OCI-LY3 (cell line): ENCODE results near the gene NRG2.

Experiments used
- H2AFZ ChIP-seq: fragments of 200-600, 300-600 bp; shearing (Covaris generic); 2 replicates; pipeline ENCODE4 v1.6.0; 2014; ENCODE audit warnings: antibody characterized with exemption, low read depth, low read length
- H3K27ac ChIP-seq: fragments of 200-600, 300-600 bp; sonication (generic); 2 replicates; pipeline ENCODE4 v1.5.1; 2014; ENCODE audit warnings: mild to moderate bottlenecking, low read length, moderate library complexity, mixed read lengths
- H3K27me3 ChIP-seq: fragments of 200-600, 300-600 bp; sonication (generic); 2 replicates; pipeline ENCODE4 v1.6.1; 2014; ENCODE audit warnings: low read depth, low read length, mixed read lengths
- H3K36me3 ChIP-seq: fragments of 200-600, 300-600 bp; sonication (generic); replicated peaks from 2 replicates; pipeline ENCODE3; 2014; ENCODE audit warnings: low read depth, low read length, mixed read lengths
- H3K4me1 ChIP-seq: fragments of 300-600, 200-600 bp; sonication (generic); 2 replicates; pipeline ENCODE4 v1.6.1; 2014; ENCODE audit warnings: low read length, mixed read lengths
- H3K4me2 ChIP-seq: fragments of 200-600, 300-600 bp; sonication (generic); 2 replicates; pipeline ENCODE4 v1.6.1; 2014; ENCODE audit warnings: low read length, mixed read lengths
- H3K4me3 ChIP-seq: fragments of 300-600, 200-600 bp; sonication (generic); 2 replicates; pipeline ENCODE4 v1.5.1; 2014; ENCODE audit warnings: antibody characterized with exemption, mild to moderate bottlenecking, low read length, moderate library complexity
- H3K79me2 ChIP-seq: fragments of 300-600, 200-600 bp; shearing (Covaris generic); 2 replicates; pipeline ENCODE4 v1.6.1; 2014; ENCODE audit warnings: mild to moderate bottlenecking, low read length, mixed read lengths
- H3K9ac ChIP-seq: fragments of 300-600, 200-600 bp; shearing (Covaris generic); 2 replicates; pipeline ENCODE4 v1.6.0; 2014; ENCODE audit warnings: mild to moderate bottlenecking, low read length, moderate library complexity
- H3K9me3 ChIP-seq: fragments of 200-600, 300-600 bp; shearing (Covaris generic); 2 replicates; pipeline ENCODE4 v1.6.1; 2014; ENCODE audit warnings: low read length, mixed read lengths; ENCODE audit not compliant: insufficient read depth
- H4K20me1 ChIP-seq: fragments of 200-600, 300-600 bp; sonication (generic); 2 replicates; pipeline ENCODE4 v1.6.1; 2016; ENCODE audit warnings: low read length, mixed read lengths; ENCODE audit not compliant: insufficient read depth
- CTCF ChIP-seq: fragments of 200-600, 300-600 bp; sonication (generic); IDR thresholded peaks from 2 replicates; pipeline ENCODE4 v1.5.1; 2014; ENCODE audit warnings: antibody characterized with exemption, low read length, low read depth
- EZH2phosphoT487 ChIP-seq: fragments of 200-600 bp; shearing (Covaris generic); IDR thresholded peaks from 2 replicates; pipeline ENCODE4 v1.6.1; 2018; ENCODE audit warnings: antibody characterized with exemption, mixed run types, low read depth

The NRG2 gene

GRCh38 chr5:140042643-140043507, at the start of gene NRG2:
Gene NRG2 (minus strand): TSS chr5:140043299.
- Histone ChIP-seq H3K4me3 (peak within 1 kb of the TSS; percentile 93), H3K79me2 (no peaks in the 10 kb centered on the region), H3K27me3 (peaks cover 40% of the 10 kb centered on the region), H3K9ac (0 out of 2 replicates have a peak within 1 kb of the TSS, but pooled peaks have one; percentile 21), H3K4me1 (peaks cover 4% of the 10 kb centered on the region; the same call in 1 of the 2 replicates), H3K27ac (no peak within 1 kb of the TSS), H4K20me1 (no peaks in the 10 kb centered on the region), H3K36me3 (no peaks in the 10 kb centered on the region), H2AFZ (peak within 1 kb of the TSS; percentile 56; the same call in 1 of the 2 replicates), H3K4me2 (peak within 1 kb of the TSS; percentile 97), H3K9me3 (no peaks in the 10 kb centered on the region)
- TF ChIP-seq CTCF (peak; percentile 39; the same call in 1 of the 2 replicates), EZH2phosphoT487 (no peak)

GRCh38 chr5:140090251-140090650, 47.2 kb upstream of the NRG2 start:
- Histone ChIP-seq H3K27ac (no peak overlapping the region), H3K4me1 (no peaks in the 10 kb centered on the region), H3K9ac (no peak overlapping the region), H3K36me3 (no peaks in the 10 kb centered on the region), H3K27me3 (no peaks in the 10 kb centered on the region), H3K79me2 (no peaks in the 10 kb centered on the region), H3K9me3 (no peaks in the 10 kb centered on the region), H2AFZ (no peak overlapping the region), H3K4me3 (no peak overlapping the region), H4K20me1 (no peaks in the 10 kb centered on the region), H3K4me2 (no peak overlapping the region)
- no peak for TF ChIP-seq EZH2phosphoT487
- no peak for TF ChIP-seq CTCF

- no peaks in the 10 kb centered on the region for H3K36me3 ChIP-seq
- no peaks in the 10 kb centered on the region for H3K9me3 ChIP-seq
- no peak overlapping the region for H3K27ac ChIP-seq
- no peak overlapping the region for H3K9ac ChIP-seq
- no peak overlapping the region for H2AFZ ChIP-seq
- H3K4me1 ChIP-seq = no peaks in the 10 kb centered on the region
- H3K79me2 ChIP-seq = no peaks in the 10 kb centered on the region
- no peak overlapping the region for H3K4me3 ChIP-seq
- no peak overlapping the region for H3K4me2 ChIP-seq
- peaks cover 29% of the 10 kb centered on the region for H3K27me3 ChIP-seq
- TF ChIP-seq CTCF (no peak), EZH2phosphoT487 (no peak)
- no peaks in the 10 kb centered on the region for H4K20me1 ChIP-seq
Measured at GRCh38 chr5:140084541-140084940, 41.4 kb upstream of the NRG2 start.

- Histone ChIP-seq H3K36me3 (no peaks in the 10 kb centered on the region), H2AFZ (no peak overlapping the region), H3K9me3 (no peaks in the 10 kb centered on the region), H3K27me3 (peaks cover 29% of the 10 kb centered on the region), H3K79me2 (no peaks in the 10 kb centered on the region), H3K4me1 (no peaks in the 10 kb centered on the region), H4K20me1 (no peaks in the 10 kb centered on the region), H3K27ac (no peak overlapping the region), H3K9ac (no peak overlapping the region), H3K4me3 (no peak overlapping the region), H3K4me2 (no peak overlapping the region)
- TF ChIP-seq EZH2phosphoT487 (no peak), CTCF (no peak)
Measured at GRCh38 chr5:140083650-140084049, 40.6 kb upstream of the NRG2 start.
